ENCODE measurements around the gene OLAH.

The OLAH gene

GRCh38 chr10:15092855-15093408, 49.2 kb downstream of the OLAH start:
- no peak for DNase-seq (ENCODE audit: extremely low read depth, low read depth)
- TF ChIP-seq, protein P1, sequence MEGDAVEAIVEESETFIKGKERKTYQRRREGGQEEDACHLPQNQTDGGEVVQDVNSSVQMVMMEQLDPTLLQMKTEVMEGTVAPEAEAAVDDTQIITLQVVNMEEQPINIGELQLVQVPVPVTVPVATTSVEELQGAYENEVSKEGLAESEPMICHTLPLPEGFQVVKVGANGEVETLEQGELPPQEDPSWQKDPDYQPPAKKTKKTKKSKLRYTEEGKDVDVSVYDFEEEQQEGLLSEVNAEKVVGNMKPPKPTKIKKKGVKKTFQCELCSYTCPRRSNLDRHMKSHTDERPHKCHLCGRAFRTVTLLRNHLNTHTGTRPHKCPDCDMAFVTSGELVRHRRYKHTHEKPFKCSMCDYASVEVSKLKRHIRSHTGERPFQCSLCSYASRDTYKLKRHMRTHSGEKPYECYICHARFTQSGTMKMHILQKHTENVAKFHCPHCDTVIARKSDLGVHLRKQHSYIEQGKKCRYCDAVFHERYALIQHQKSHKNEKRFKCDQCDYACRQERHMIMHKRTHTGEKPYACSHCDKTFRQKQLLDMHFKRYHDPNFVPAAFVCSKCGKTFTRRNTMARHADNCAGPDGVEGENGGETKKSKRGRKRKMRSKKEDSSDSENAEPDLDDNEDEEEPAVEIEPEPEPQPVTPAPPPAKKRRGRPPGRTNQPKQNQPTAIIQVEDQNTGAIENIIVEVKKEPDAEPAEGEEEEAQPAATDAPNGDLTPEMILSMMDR (IDR thresholded peaks at IDR 0.05; ENCODE audit: low read depth, low read length): no peak

DNA sequence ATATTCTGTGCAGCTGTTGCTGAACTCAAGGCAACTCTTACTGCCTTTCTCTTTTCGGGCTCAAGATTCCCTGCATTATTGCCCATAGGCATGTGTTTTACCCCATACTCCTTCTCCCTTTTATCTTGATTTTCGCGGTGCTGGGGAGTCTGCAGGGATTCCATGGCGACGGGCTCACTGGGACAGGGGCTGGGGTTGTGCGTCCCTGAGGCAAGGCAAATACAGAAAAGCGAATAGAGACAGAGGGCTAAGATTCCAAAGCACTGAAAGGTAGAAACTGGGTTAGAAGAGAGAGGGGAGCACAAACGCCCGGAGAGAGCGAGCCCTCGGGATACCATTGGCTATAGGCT, 52.9 kb downstream of the OLAH start:
- DNase-seq (ENCODE audit: extremely low read depth, low read depth): no peak
- TF ChIP-seq, protein P1 (IDR thresholded peaks at IDR 0.05; ENCODE audit: low read depth, low read length): no peak

DNA sequence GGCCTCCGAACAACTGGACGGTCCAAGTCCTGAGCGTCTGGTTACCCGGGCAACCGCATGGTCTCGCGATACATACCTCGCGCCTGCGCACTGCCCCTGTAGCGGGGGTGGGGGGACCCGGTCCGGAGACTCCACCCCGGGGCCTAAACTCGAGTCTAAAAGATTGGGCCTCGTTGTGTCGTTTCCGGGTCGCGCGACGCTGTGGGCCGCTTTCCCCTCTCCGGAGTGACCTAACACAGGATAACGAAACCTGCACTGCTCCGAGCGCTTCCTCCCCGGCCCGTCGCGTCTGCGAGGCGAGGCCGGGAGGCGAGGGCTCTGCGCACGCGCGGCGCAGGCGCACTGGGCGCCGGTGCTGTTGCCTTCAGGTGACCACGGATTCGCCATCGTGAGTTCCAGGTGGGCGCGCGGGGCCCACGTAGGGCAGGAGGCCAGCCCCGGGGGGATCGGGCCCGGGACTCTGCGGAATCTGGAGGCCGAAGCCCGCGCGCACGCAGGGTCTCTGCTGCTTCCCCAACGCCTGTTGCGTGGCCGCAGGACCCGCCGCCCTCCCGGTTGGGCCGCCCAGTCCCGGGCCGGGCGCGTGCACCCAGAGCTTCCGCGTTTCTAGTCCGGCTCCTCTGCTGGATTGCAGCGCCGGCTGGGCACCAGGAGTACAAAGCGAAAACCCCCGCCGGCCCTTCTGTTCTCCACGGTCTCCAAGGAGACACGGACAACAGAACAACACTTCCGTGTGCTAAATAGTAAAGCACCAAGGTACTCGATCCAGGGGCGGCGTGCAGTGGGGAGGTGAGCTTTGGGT, 53.5 kb downstream of the OLAH start, which contains the start of gene RPP38:
Gene RPP38, plus strand, starts transcription at position 345 of the 802 bp plus-strand sequence. CDS start 5,960 bp downstream, outside the sequence.
- DNase-seq (ENCODE audit: extremely low read depth, low read depth): peak; percentile 87
- TF ChIP-seq, protein P1 (IDR thresholded peaks at IDR 0.05; ENCODE audit: low read depth, low read length): no peak

- TF ChIP-seq, protein P1 (IDR thresholded peaks at IDR 0.05; ENCODE audit: low read depth, low read length): no peak
- no peak for DNase-seq (ENCODE audit: extremely low read depth, low read depth)
Observed at GRCh38 chr10:15099886-15100285, 56.1 kb downstream of the OLAH start.

DNA sequence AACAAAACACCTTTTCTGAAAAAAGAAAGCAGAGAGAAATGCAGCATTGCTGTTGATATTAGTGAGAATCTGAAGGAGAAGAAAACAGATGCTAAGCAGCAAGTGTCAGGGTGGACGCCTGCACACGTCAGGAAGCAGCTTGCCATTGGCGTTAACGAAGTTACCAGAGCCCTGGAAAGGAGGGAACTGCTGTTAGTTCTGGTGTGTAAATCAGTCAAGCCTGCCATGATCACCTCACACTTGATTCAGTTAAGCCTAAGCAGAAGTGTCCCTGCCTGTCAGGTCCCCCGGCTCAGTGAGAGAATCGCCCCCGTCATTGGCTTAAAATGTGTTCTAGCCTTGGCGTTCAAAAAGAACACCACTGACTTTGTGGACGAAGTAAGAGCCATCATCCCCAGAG, 59.8 kb downstream of the OLAH start:
- TF ChIP-seq, protein P1 (IDR thresholded peaks at IDR 0.05; ENCODE audit: low read depth, low read length): no peak
- no peak for DNase-seq (ENCODE audit: extremely low read depth, low read depth)

DNA sequence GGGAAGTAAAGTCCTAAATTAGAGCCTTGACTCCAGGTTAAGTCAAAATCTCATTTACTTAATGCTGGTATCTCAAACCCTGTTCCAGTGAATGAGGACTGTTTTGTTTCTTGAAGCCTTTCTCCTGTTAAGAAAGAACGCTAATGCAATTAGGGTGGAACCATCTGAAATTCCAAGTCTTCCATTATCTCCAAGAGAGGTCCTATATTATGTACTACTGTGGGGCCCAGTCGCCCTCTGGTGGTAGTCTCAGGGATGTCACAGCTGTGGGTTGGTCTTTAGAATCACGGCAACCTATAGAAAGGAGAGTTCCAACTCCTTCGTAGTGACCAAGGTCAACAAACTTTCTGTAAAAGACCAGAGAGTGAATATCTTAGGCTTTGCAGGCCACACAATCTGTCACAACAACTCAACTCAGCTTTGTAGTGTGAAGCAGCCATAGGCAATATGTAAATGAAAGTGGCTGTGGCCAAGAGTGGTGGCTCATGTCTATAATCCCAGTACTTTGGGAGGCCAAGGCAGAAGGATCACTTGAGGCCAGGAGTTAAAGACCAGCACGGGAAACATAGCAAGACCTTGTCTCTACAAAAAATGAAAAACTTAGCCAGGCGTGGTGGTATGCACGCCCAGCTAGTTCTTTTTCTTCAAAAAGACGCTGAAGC, 62.7 kb downstream of the OLAH start:
- no peak for DNase-seq (ENCODE audit: extremely low read depth, low read depth)
- TF ChIP-seq, protein P1 (IDR thresholded peaks at IDR 0.05; ENCODE audit: low read depth, low read length): peak; percentile 86

DNA sequence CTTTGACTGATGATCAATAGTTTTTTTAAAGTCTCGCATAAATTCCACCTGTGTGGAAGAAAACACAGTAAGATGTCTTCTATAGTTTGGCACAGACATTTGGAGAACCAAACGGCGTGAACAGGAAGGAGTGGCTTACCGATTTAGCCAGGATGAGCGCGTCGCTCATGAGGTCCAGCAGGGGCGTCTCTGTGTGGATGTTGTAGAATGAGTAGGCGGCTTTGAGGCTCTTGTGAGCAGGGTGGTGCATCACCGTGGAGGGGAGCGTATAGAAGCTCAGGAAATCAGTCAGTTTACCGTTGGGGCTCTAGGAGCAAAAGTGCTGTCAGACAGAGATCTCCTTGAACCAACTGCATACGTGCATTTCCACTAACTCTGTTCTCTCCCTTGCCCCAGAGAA, 68.9 kb downstream of the OLAH start:
- no peak for DNase-seq (ENCODE audit: extremely low read depth, low read depth)
- TF ChIP-seq, protein P1 (IDR thresholded peaks at IDR 0.05; ENCODE audit: low read depth, low read length): no peak

All from AG09319 (cell line).